Retinal pigment epithelial cell (primary cell): Measurements from ENCODE around the gene MCAT.

ENCODE experiments used
- DNase-seq: peaks from one replicate; pipeline ENCODE4 v3.0.0-alpha.2; 2010; ENCODE audit warnings: low read depth
- H3K4me3 ChIP-seq: 2 replicates; pipeline ENCODE4 v1.5.1; 2011; ENCODE audit warnings: mild to moderate bottlenecking, low read length, control low read depth, moderate library complexity
- CTCF ChIP-seq: conservative IDR thresholded peaks from 2 replicates; pipeline ENCODE4 v1.5.1; 2011; ENCODE audit warnings: low read depth, low read length, control low read depth, inconsistent platforms

The MCAT gene

GRCh38 chr22:43172191-43172590 lies 29.0 kb upstream of the MCAT start:
- TF ChIP-seq CTCF = no peak
- H3K4me3 ChIP-seq = no peak overlapping the region
- no peak for DNase-seq

GRCh38 chr22:43171607-43172006 lies 28.4 kb upstream of the MCAT start:
- H3K4me3 ChIP-seq = no peak overlapping the region
- TF ChIP-seq CTCF = no peak
- no peak for DNase-seq

GRCh38 chr22:43171019-43171491 lies 27.9 kb upstream of the MCAT start:
- no peak for TF ChIP-seq CTCF
- H3K4me3 ChIP-seq = no peak overlapping the region
- no peak for DNase-seq

DNA sequence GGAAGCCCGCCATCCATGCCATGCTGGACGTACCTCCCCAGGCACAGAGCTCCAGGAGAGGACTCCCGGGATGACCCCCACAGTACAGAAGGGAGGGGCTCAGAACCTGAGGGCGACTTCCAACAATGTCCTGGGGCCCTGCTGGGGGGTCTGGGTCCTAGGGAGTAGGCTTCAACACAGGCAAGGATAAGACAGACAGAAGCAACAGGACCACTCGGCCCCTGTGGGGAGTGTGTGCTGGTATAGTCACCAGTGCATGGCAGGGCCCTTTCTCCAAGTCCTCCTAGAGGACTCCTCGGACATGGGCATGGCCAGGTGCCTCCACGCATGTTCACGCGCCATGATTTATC lies 26.9 kb upstream of the MCAT start:
- no peak for DNase-seq
- no peak for TF ChIP-seq CTCF
- no peak overlapping the region for H3K4me3 ChIP-seq

DNA sequence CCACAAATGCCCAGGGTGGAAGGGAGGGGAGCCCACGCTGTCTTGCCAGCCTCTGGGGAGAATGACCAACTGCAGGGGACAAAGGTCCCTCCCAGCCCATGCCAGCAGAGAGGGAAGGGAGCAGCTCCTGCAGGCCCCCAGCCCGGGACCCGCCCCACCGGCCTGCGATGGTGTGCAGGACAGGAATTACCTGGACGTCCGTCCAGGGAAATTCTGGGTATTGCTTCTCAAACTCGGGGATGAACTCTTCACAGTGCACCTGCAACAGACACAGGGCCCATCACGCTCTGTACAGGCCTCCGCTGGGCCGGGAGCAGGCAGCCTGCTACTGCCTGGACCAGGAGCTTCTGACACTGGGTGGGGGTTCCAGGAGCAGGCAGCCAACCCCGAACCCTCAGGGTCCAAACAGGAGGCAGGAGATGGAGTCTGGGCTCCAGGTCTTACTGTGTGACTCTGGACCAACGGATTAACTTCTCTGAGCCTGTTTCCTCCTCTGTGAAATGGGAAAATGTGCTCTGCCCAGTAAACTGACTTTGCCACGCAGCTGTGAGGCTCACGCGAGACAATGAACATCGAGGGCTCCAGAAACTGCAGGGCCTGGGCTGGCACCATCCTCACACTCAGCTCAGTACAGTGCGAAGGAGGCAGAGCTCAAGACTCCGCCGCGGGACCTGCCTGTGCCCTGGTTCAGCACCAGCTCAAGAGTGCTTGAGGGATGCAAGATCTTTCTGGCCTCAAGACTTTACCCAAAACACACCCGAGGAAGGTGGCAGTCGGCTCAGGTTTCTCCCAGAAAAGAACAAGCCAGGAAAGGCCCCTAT lies 26.3 kb upstream of the MCAT start:
- H3K4me3 ChIP-seq = no peak overlapping the region
- no peak for DNase-seq
- TF ChIP-seq CTCF = no peak

- no peak overlapping the region for H3K4me3 ChIP-seq
- no peak for TF ChIP-seq CTCF
- no peak for DNase-seq
Observed at GRCh38 chr22:43168471-43169309, 25.5 kb upstream of the MCAT start.
